Fibroblast of peridontal ligament (primary cell): ENCODE measurements around the gene ADAMTS6.

Experiments
- DNase-seq: peaks from one replicate; pipeline ENCODE4 v3.0.0-alpha.2; 2010; ENCODE audit errors: extremely low read depth

Gene ADAMTS6

GRCh38 chr5:65104831-65105230, 376.9 kb downstream of the ADAMTS6 start:
- no peak for DNase-seq

GRCh38 chr5:65103756-65104440, 377.8 kb downstream of the ADAMTS6 start:
- DNase-seq = no peak

GRCh38 chr5:65102976-65103711, 378.6 kb downstream of the ADAMTS6 start:
- DNase-seq = peak; percentile 33

- DNase-seq = peak; percentile 15
Observed at GRCh38 chr5:65102371-65102975, 379.2 kb downstream of the ADAMTS6 start.

GRCh38 chr5:65101632-65102100, 380.1 kb downstream of the ADAMTS6 start:
- peak; percentile 45 for DNase-seq

GRCh38 chr5:65100911-65101631, 380.6 kb downstream of the ADAMTS6 start:
- DNase-seq = peak; percentile 88
